Neural cell (in vitro differentiated cells): ENCODE results near the gene PLA2G10. TPM values are rescaled to one million over a fixed set of nuclear protein-coding genes. Genes with fewer than 3 reads are reported as not detected.

ENCODE experiments used
- H2AFZ ChIP-seq: fragments of 200-600, 300-800 bp; sonication (generic), shearing (Covaris generic); 2 replicates; pipeline ENCODE4 v1.6.0; 2014; ENCODE audit warnings: low read depth, mild to moderate bottlenecking, antibody characterized with exemption, low read length, moderate library complexity
- H3F3A ChIP-seq: fragments of 200-600 bp; shearing (Covaris generic); 2 replicates; pipeline ENCODE4 v1.6.1; 2016; ENCODE audit warnings: mild to moderate bottlenecking, moderate library complexity, mixed read lengths, antibody characterized with exemption, low read length; ENCODE audit not compliant: insufficient read depth, poor library complexity, severe bottlenecking
- H3K27ac ChIP-seq: fragments of 200-600, 300-800 bp; sonication (generic), shearing (Covaris generic); 2 replicates; pipeline ENCODE4 v1.5.1; 2014; ENCODE audit warnings: mild to moderate bottlenecking, low read length, moderate library complexity
- H3K27me3 ChIP-seq: fragments of 300-800, 200-600 bp; sonication (generic), shearing (Covaris generic); 2 replicates; pipeline ENCODE4 v1.6.0; 2014; ENCODE audit warnings: mild to moderate bottlenecking, low read depth, low read length, moderate library complexity; ENCODE audit not compliant: insufficient read depth
- H3K36me3 ChIP-seq: fragments of 300-800, 200-600 bp; sonication (generic), shearing (Covaris generic); 2 replicates; pipeline ENCODE4 v1.5.1; 2014; ENCODE audit warnings: mild to moderate bottlenecking, antibody characterized with exemption, low read length, moderate library complexity; ENCODE audit not compliant: insufficient read depth
- H3K4me2 ChIP-seq: fragments of 300-800, 200-600 bp; sonication (generic), shearing (Covaris generic); 2 replicates; pipeline ENCODE4 v1.6.0; 2014; ENCODE audit warnings: mild to moderate bottlenecking, low read length
- H3K4me3 ChIP-seq: fragments of 300-800, 200-600 bp; sonication (generic), shearing (Covaris generic); 2 replicates; pipeline ENCODE4 v1.5.1; 2014; ENCODE audit warnings: mild to moderate bottlenecking, low read length, moderate library complexity
- H3K79me2 ChIP-seq: fragments of 200-600 bp; shearing (Covaris generic); replicated peaks from 2 replicates; pipeline ENCODE4 v1.6.0; 2014; ENCODE audit warnings: mild to moderate bottlenecking, low read length, moderate library complexity; ENCODE audit not compliant: insufficient read depth
- H3K9ac ChIP-seq: fragments of 300-800, 200-600 bp; sonication (generic), shearing (Covaris generic); 2 replicates; pipeline ENCODE4 v1.6.1; 2016; ENCODE audit warnings: mild to moderate bottlenecking, low read length, mixed read lengths
- H3K9me2 ChIP-seq: fragments of 200-600 bp; shearing (Covaris generic); 2 replicates; pipeline ENCODE4 v1.6.1; 2016; ENCODE audit warnings: mild to moderate bottlenecking, low read length, mixed read lengths; ENCODE audit not compliant: insufficient read depth
- H3K9me3 ChIP-seq: fragments of 200-600, 300-800 bp; sonication (generic), shearing (Covaris generic); 2 replicates; pipeline ENCODE4 v1.6.1; 2016; ENCODE audit warnings: mild to moderate bottlenecking, mixed run types, low read length, moderate library complexity, mixed read lengths
- H4K20me1 ChIP-seq: fragments of 200-600 bp; shearing (Covaris generic); 2 replicates; pipeline ENCODE4 v1.6.1; 2016; ENCODE audit warnings: mild to moderate bottlenecking, mixed run types; ENCODE audit not compliant: insufficient read depth
- EP300 ChIP-seq: fragments of 450-650 bp; conservative IDR thresholded peaks from 2 replicates; pipeline ENCODE4 v1.6.1; 2014; ENCODE audit warnings: antibody characterized with exemption, mild to moderate bottlenecking, moderate library complexity; ENCODE audit not compliant: poor library complexity, severe bottlenecking
- EZH2 ChIP-seq: fragments of 200-600, 300-800 bp; shearing (Covaris generic), sonication (generic); IDR thresholded peaks from 2 replicates; pipeline ENCODE4 v1.6.1; 2014; ENCODE audit warnings: antibody characterized with exemption, low read length, borderline replicate concordance, mild to moderate bottlenecking; ENCODE audit not compliant: insufficient read depth, poor library complexity, severe bottlenecking
- MXI1 ChIP-seq: fragments of 450-650 bp; conservative IDR thresholded peaks from 2 replicates; pipeline ENCODE4 v1.6.1; 2014; ENCODE audit warnings: antibody characterized with exemption, mild to moderate bottlenecking; ENCODE audit not compliant: poor library complexity, severe bottlenecking
- POLR2AphosphoS5 ChIP-seq: IDR thresholded peaks from 2 replicates; pipeline ENCODE4 v1.6.1; 2012
- RAD21 ChIP-seq: fragments of 450-650 bp; conservative IDR thresholded peaks from 2 replicates; pipeline ENCODE4 v1.6.1; 2014; ENCODE audit warnings: antibody characterized with exemption, mild to moderate bottlenecking, moderate library complexity
- SMC3 ChIP-seq: fragments of 450-650 bp; conservative IDR thresholded peaks from 2 replicates; pipeline ENCODE4 v1.6.1; 2014; ENCODE audit warnings: antibody characterized with exemption, mild to moderate bottlenecking, moderate library complexity; ENCODE audit not compliant: poor library complexity
- TAF1 ChIP-seq: IDR thresholded peaks from 2 replicates; pipeline ENCODE4 v1.6.1; 2012; ENCODE audit warnings: low read depth
- polyA plus RNA-seq: library from polyadenylated mRNA; depleted of rRNA; stranded (reverse); fragments of >200 nt; gene quantifications from 2 replicates; pipeline ENCODE4 v1.2.3, GENCODE V29; 2014
- TF ChIP-seq, protein P1 (sequence below): fragments of 450-650 bp; IDR thresholded peaks from 2 replicates; pipeline ENCODE4 v1.5.1; 2014; ENCODE audit warnings: antibody characterized with exemption, mild to moderate bottlenecking, moderate library complexity; ENCODE audit not compliant: poor library complexity, severe bottlenecking
- TF ChIP-seq, protein P2 (sequence below): IDR thresholded peaks from 2 replicates; pipeline ENCODE4 v1.6.1; 2012; ENCODE audit warnings: borderline replicate concordance

The PLA2G10 gene
- polyA plus RNA-seq, 1 donor from 2014 or later: not detected

DNA sequence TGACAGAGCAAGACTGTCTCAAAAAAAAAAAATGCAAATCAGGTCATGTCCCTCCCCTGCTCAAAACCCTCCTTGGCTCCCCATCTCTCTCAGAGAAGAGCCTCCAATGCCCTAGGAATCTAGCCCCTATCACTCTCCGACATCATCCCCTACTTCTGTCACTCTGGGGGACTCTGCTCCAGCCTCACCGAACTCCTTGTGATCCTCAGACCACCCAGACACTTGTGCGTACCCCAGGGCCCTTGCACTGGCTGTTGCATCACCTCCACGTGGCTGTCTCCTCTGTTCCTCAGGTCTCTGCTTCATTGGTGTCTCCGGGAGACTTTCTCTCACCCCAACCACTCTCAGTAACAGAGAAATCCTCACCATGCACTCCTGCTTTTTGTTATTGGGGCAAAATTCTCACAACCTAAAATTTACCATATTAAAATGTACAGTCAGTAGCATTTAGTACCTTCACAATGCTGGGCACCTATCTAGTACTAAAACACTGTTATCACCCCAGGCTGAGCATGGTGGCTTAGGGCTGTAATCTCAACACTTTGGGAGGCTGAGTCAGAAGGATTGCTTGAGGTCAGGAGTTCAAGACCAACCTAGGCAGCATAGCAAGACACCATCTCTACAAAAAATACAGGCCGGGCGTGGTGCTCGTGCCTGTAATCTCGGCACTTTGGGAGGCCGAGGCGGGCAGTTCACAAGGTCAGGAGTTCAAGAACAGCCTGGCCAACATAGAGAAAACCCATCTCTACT, 15.2 kb downstream of the PLA2G10 start:
- Histone ChIP-seq H3K4me3 (no peak overlapping the region), H3K9me2 (no peaks in the 10 kb centered on the region), H3K79me2 (no peaks in the 10 kb centered on the region), H3K27ac (no peak overlapping the region), H4K20me1 (no peaks in the 10 kb centered on the region), H3K27me3 (no peaks in the 10 kb centered on the region), H3K4me2 (no peak overlapping the region), H2AFZ (no peak overlapping the region), H3F3A (no peaks in the 10 kb centered on the region), H3K9ac (no peak overlapping the region), H3K36me3 (no peaks in the 10 kb centered on the region), H3K9me3 (no peaks in the 10 kb centered on the region)
- no peak for TF ChIP-seq EP300
- no peak for TF ChIP-seq RAD21
- TF ChIP-seq, protein P1, sequence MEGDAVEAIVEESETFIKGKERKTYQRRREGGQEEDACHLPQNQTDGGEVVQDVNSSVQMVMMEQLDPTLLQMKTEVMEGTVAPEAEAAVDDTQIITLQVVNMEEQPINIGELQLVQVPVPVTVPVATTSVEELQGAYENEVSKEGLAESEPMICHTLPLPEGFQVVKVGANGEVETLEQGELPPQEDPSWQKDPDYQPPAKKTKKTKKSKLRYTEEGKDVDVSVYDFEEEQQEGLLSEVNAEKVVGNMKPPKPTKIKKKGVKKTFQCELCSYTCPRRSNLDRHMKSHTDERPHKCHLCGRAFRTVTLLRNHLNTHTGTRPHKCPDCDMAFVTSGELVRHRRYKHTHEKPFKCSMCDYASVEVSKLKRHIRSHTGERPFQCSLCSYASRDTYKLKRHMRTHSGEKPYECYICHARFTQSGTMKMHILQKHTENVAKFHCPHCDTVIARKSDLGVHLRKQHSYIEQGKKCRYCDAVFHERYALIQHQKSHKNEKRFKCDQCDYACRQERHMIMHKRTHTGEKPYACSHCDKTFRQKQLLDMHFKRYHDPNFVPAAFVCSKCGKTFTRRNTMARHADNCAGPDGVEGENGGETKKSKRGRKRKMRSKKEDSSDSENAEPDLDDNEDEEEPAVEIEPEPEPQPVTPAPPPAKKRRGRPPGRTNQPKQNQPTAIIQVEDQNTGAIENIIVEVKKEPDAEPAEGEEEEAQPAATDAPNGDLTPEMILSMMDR: no peak
- no peak for TF ChIP-seq MXI1
- TF ChIP-seq TAF1: no peak

DNA sequence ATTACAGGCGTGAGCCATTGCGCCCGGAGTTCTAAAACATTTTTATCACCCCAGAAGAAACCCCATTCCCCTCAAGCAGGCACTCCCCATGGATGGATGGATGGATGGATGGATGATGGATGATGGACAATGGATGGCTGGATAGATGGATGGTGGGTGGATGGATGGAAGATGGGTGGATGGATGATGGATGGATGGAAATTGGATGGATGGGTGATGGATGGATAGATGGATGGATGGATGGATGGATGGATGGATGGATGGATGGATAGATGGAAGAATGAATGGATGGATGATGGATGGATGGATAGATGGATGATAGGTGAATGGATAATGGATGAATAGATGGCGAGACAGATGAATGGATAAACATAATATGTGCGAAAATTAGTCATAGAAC, 16.5 kb downstream of the PLA2G10 start:
- Histone ChIP-seq H2AFZ (no peak overlapping the region), H3K4me3 (no peak overlapping the region), H3K36me3 (no peaks in the 10 kb centered on the region), H3K9me2 (no peaks in the 10 kb centered on the region), H3K27me3 (no peaks in the 10 kb centered on the region), H4K20me1 (no peaks in the 10 kb centered on the region), H3K27ac (no peak overlapping the region), H3F3A (no peaks in the 10 kb centered on the region), H3K9ac (no peak overlapping the region), H3K79me2 (no peaks in the 10 kb centered on the region), H3K4me2 (no peak overlapping the region), H3K9me3 (no peaks in the 10 kb centered on the region)
- TF ChIP-seq TAF1 (no peak), EZH2 (no peak), EP300 (no peak), RAD21 (no peak), MXI1 (no peak), SMC3 (no peak), POLR2AphosphoS5 (no peak)
- TF ChIP-seq, protein P2, sequence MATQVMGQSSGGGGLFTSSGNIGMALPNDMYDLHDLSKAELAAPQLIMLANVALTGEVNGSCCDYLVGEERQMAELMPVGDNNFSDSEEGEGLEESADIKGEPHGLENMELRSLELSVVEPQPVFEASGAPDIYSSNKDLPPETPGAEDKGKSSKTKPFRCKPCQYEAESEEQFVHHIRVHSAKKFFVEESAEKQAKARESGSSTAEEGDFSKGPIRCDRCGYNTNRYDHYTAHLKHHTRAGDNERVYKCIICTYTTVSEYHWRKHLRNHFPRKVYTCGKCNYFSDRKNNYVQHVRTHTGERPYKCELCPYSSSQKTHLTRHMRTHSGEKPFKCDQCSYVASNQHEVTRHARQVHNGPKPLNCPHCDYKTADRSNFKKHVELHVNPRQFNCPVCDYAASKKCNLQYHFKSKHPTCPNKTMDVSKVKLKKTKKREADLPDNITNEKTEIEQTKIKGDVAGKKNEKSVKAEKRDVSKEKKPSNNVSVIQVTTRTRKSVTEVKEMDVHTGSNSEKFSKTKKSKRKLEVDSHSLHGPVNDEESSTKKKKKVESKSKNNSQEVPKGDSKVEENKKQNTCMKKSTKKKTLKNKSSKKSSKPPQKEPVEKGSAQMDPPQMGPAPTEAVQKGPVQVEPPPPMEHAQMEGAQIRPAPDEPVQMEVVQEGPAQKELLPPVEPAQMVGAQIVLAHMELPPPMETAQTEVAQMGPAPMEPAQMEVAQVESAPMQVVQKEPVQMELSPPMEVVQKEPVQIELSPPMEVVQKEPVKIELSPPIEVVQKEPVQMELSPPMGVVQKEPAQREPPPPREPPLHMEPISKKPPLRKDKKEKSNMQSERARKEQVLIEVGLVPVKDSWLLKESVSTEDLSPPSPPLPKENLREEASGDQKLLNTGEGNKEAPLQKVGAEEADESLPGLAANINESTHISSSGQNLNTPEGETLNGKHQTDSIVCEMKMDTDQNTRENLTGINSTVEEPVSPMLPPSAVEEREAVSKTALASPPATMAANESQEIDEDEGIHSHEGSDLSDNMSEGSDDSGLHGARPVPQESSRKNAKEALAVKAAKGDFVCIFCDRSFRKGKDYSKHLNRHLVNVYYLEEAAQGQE: no peak
- TF ChIP-seq, protein P1: no peak
